Muscle of leg (tissue), 11 donors: ENCODE data around the gene SLC4A1AP. TPM values are rescaled to one million over a fixed set of nuclear protein-coding genes. Genes with fewer than 3 reads are reported as not detected.

ENCODE experiments used
- DNase-seq: peaks from one replicate; pipeline ENCODE4 v3.0.0; 2013
- H3K27ac ChIP-seq: one replicate; pipeline ENCODE4 v1.5.1; 2013; ENCODE audit warnings: mild to moderate bottlenecking, low read length, control low read depth
- H3K27me3 ChIP-seq: one replicate; pipeline ENCODE4 v1.6.1; 2013; ENCODE audit warnings: low read length; ENCODE audit not compliant: control insufficient read depth, insufficient read depth
- H3K36me3 ChIP-seq: one replicate; pipeline ENCODE4 v1.6.1; 2013; ENCODE audit warnings: low read length; ENCODE audit not compliant: control insufficient read depth, insufficient read depth
- H3K4me1 ChIP-seq: one replicate; pipeline ENCODE4 v1.6.1; 2013; ENCODE audit warnings: low read length; ENCODE audit not compliant: control insufficient read depth, insufficient read depth
- H3K4me3 ChIP-seq: one replicate; pipeline ENCODE4 v1.5.1; 2013; ENCODE audit warnings: low read length, control low read depth
- H3K9me3 ChIP-seq: replicated peaks from 2 replicates; pipeline ENCODE4 v1.6.1; 2013; ENCODE audit warnings: low read depth, low read length; ENCODE audit not compliant: control insufficient read depth
- WGBS: methylation state at CpG from one replicate; pipeline ENCODE4 v1.1.5; 2013; ENCODE audit warnings: missing lambda C conversion rate; ENCODE audit not compliant: insufficient coverage; 5-methylcytosine and 5-hydroxymethylcytosine counted together
- polyA plus RNA-seq, 8 donors: library from polyadenylated mRNA; unstranded; fragments of 120-200 nt; gene quantifications; one replicate each; pipeline versions ENCODE4 v1.2.1 to v1.2.3, GENCODE V29; 2013; ENCODE audit warnings: inconsistent platforms in 1 of 8, low replicate concordance in 1 of 8; ENCODE audit not compliant: insufficient read length in 8 of 8, insufficient read depth in 1 of 8
- total RNA-seq: library from RNA; stranded (reverse); fragments of 120-200 nt; gene quantifications from one replicate; pipeline ENCODE4 v1.2.4, GENCODE V29; 2013

The SLC4A1AP gene
- total and polyA plus RNA-seq, 9 donors = 22.9 to 25.3 (median 23.8) TPM

GRCh38 chr2:27647289-27647688 lies 16.4 kb upstream of the SLC4A1AP start:
- Histone ChIP-seq H3K36me3 (peaks cover 43% of the 10 kb centered on the region), H3K27ac (no peak overlapping the region), H3K4me1 (no peaks in the 10 kb centered on the region), H3K9me3 (no peaks in the 10 kb centered on the region), H3K27me3 (no peaks in the 10 kb centered on the region), H3K4me3 (no peak overlapping the region)
- no peak for DNase-seq

- Histone ChIP-seq H3K4me1 (no peaks in the 10 kb centered on the region), H3K27me3 (no peaks in the 10 kb centered on the region), H3K9me3 (no peaks in the 10 kb centered on the region), H3K36me3 (peaks cover 44% of the 10 kb centered on the region), H3K4me3 (no peak overlapping the region), H3K27ac (no peak overlapping the region)
- no peak for DNase-seq
- 92% methylated on average over 2 of the region's 4 CpGs for WGBS
These were observed 16.0 kb upstream of the SLC4A1AP start for GRCh38 chr2:27647737-27648136.

- Histone ChIP-seq H3K27ac (no peak overlapping the region), H3K9me3 (no peaks in the 10 kb centered on the region), H3K27me3 (no peaks in the 10 kb centered on the region), H3K4me3 (no peak overlapping the region), H3K4me1 (no peaks in the 10 kb centered on the region), H3K36me3 (peaks cover 63% of the 10 kb centered on the region)
- 38% methylated on average over 2 of the region's 4 CpGs for WGBS
- DNase-seq = no peak
These were observed 12.6 kb upstream of the SLC4A1AP start for GRCh38 chr2:27651056-27651455.

GRCh38 chr2:27652341-27652740 lies 11.3 kb upstream of the SLC4A1AP start:
- no peak overlapping the region for H3K4me3 ChIP-seq
- peaks cover 68% of the 10 kb centered on the region for H3K36me3 ChIP-seq
- no peak overlapping the region for H3K27ac ChIP-seq
- no peaks in the 10 kb centered on the region for H3K4me1 ChIP-seq
- no peak for DNase-seq
- H3K27me3 ChIP-seq = no peaks in the 10 kb centered on the region
- H3K9me3 ChIP-seq = no peaks in the 10 kb centered on the region

- H3K36me3 ChIP-seq = peaks cover 70% of the 10 kb centered on the region
These were observed 10.9 kb upstream of the SLC4A1AP start for GRCh38 chr2:27652790-27653189.

GRCh38 chr2:27653397-27653796 lies 10.3 kb upstream of the SLC4A1AP start:
- H3K4me1 ChIP-seq = no peaks in the 10 kb centered on the region
- H3K27me3 ChIP-seq = no peaks in the 10 kb centered on the region
- no peak overlapping the region for H3K4me3 ChIP-seq
- DNase-seq = no peak
- no peak overlapping the region for H3K27ac ChIP-seq
- H3K36me3 ChIP-seq = peaks cover 64% of the 10 kb centered on the region
- no peaks in the 10 kb centered on the region for H3K9me3 ChIP-seq
- WGBS = 100% methylated on average over 2 of the region's 2 CpGs

More at GRCh38 chr2:27652790-27653189, 10.9 kb upstream of the SLC4A1AP start:
- no peak overlapping the region for H3K4me3 ChIP-seq
- no peaks in the 10 kb centered on the region for H3K4me1 ChIP-seq
- H3K27me3 ChIP-seq = no peaks in the 10 kb centered on the region
- 80% methylated on average over 1 of the region's 1 CpG for WGBS
- DNase-seq = no peak
- H3K27ac ChIP-seq = no peak overlapping the region
- no peaks in the 10 kb centered on the region for H3K9me3 ChIP-seq

- Histone ChIP-seq H3K4me3 (no peak overlapping the region), H3K4me1 (no peaks in the 10 kb centered on the region), H3K36me3 (peaks cover 62% of the 10 kb centered on the region), H3K27ac (no peak overlapping the region), H3K27me3 (no peaks in the 10 kb centered on the region), H3K9me3 (no peaks in the 10 kb centered on the region)
- DNase-seq = no peak
- 86% methylated on average over 4 of the region's 7 CpGs for WGBS
These were observed 8.3 kb upstream of the SLC4A1AP start for GRCh38 chr2:27655155-27655951.

GRCh38 chr2:27661371-27661770 lies 2.3 kb upstream of the SLC4A1AP start:
- no peaks in the 10 kb centered on the region for H3K27me3 ChIP-seq
- H3K4me3 ChIP-seq = no peak overlapping the region
- peaks cover 30% of the 10 kb centered on the region for H3K36me3 ChIP-seq
- no peak overlapping the region for H3K27ac ChIP-seq
- no peaks in the 10 kb centered on the region for H3K9me3 ChIP-seq
- WGBS = no CpG with 5 or more reads among the region's 1 CpG
- DNase-seq = no peak
- peaks cover 16% of the 10 kb centered on the region for H3K4me1 ChIP-seq

- H3K4me3 ChIP-seq = peak overlapping the region; percentile 93
- DNase-seq = no peak
- no peaks in the 10 kb centered on the region for H3K27me3 ChIP-seq
- peak overlapping the region; percentile 97 for H3K27ac ChIP-seq
- peaks cover 16% of the 10 kb centered on the region for H3K4me1 ChIP-seq
- 2% methylated on average over 20 of the region's 28 CpGs for WGBS
- H3K9me3 ChIP-seq = no peaks in the 10 kb centered on the region
- peaks cover 30% of the 10 kb centered on the region for H3K36me3 ChIP-seq
These were observed 475 bp downstream of the SLC4A1AP start for GRCh38 chr2:27664154-27664574.

- Histone ChIP-seq H3K4me3 (peak overlapping the region; percentile 93), H3K36me3 (peaks cover 30% of the 10 kb centered on the region), H3K4me1 (peaks cover 16% of the 10 kb centered on the region), H3K27me3 (no peaks in the 10 kb centered on the region), H3K9me3 (no peaks in the 10 kb centered on the region), H3K27ac (no peak overlapping the region)
- DNase-seq = no peak
- WGBS = 92% methylated on average over 10 of the region's 16 CpGs
These were observed 1.1 kb downstream of the SLC4A1AP start for GRCh38 chr2:27664622-27665363.
